ENCODE results near the gene SYTL1.

- TF ChIP-seq CTCF (conservative IDR thresholded peaks at IDR 0.05; ENCODE audit: low read length) (no peak), EZH2phosphoT487 (IDR thresholded peaks at IDR 0.05; ENCODE audit: borderline replicate concordance, low read depth, low read length) (no peak)
Measured at GRCh38 chr1:27399251-27400025, 57.6 kb downstream of the SYTL1 start.

Data from OCI-LY7 (cell line).